Activated naive CD8-positive, alpha-beta T cell treated with anti-CD3 and anti-CD28 coated beads for 36 hours (primary cell): ENCODE results near the gene OR52B2. TPM values are rescaled to one million over a fixed set of nuclear protein-coding genes. Genes with fewer than 3 reads are reported as not detected.

Source experiments
- total RNA-seq, 2 experiments: library from RNA; stranded (reverse); gene quantifications; one replicate each; pipeline ENCODE4 v1.2.3, GENCODE V29; 2021

The OR52B2 gene
- total RNA-seq, 2 experiments from 2014 or later: not detected

Other genes starting within 250 kb of the OR52B2 start
- gene OR56A3, start 228.1 kb downstream of the OR52B2 start, total RNA-seq: not detected
- gene OR56A5, start 201.8 kb downstream of the OR52B2 start, total RNA-seq: not detected
- gene OR52L1, start 183.3 kb downstream of the OR52B2 start, total RNA-seq: not detected
- not detected for gene OR56A4, start 163.4 kb downstream of the OR52B2 start, total RNA-seq
- gene OR56A1, start 139.6 kb downstream of the OR52B2 start, total RNA-seq: not detected
- gene OR56B4, start 62.6 kb downstream of the OR52B2 start, total RNA-seq: not detected
- gene OR52W1, start 28.9 kb upstream of the OR52B2 start, total RNA-seq: not detected
- not detected for gene C11orf42, start 35.2 kb upstream of the OR52B2 start, total RNA-seq
- gene FHIP1B, start 64.3 kb upstream of the OR52B2 start, total RNA-seq: 10 to 100 TPM; 14.2 to 16.0 TPM
- under 1 TPM; 0.10 to 0.30 TPM for gene CNGA4, start 68.8 kb upstream of the OR52B2 start, total RNA-seq
- gene CCKBR, start 89.5 kb upstream of the OR52B2 start, total RNA-seq: under 1 TPM; 0.16 to 0.43 TPM
- 10 to 100 TPM; 26.3 to 30.0 TPM for gene CAVIN3, start 150.2 kb upstream of the OR52B2 start, total RNA-seq
- 10 to 100 TPM; 12.9 to 16.9 TPM for gene SMPD1, start 220.1 kb upstream of the OR52B2 start, total RNA-seq
- 10 to 100 TPM; 29.2 to 32.3 TPM for gene APBB1, start 248.8 kb upstream of the OR52B2 start, total RNA-seq